Uterus (tissue), 2 donors: Measurements from ENCODE around the gene CEP89.

ENCODE experiments used
- CTCF ChIP-seq, 4 experiments: fragments of 200-600 bp in 2 of 4; fragments of 450-650 bp in 2 of 4; sonication (generic) in 2 of 4; IDR thresholded peaks; one replicate each; pipeline ENCODE4 v1.5.1; 2016 to 2019; ENCODE audit warnings: antibody characterized with exemption in 4 of 4, mild to moderate bottlenecking in 2 of 4, moderate library complexity in 1 of 4
- POLR2A ChIP-seq, 2 donors: fragments of 450-650 bp; IDR thresholded peaks; one replicate each; pipeline ENCODE4 v1.6.1; 2016; ENCODE audit warnings: antibody characterized with exemption in 2 of 2, mild to moderate bottlenecking in 1 of 2, moderate library complexity in 1 of 2

GRCh38 chr19:32971012-32971595, 654 bp downstream of the CEP89 start:
- TF ChIP-seq POLR2A (IDR thresholded peaks at IDR 0.05): no peak
- TF ChIP-seq CTCF (IDR thresholded peaks at IDR 0.05): no peak
